SKM-1 treated with dmso at 0.1 percent for 144 hours (cell line): ENCODE measurements around the gene TMEM91.
"Not testable (repeated sequence)": the region's sequence is repeated elsewhere in the genome, so short reads cannot be mapped to it uniquely, and the experiment has no call there.

Experiments used
- DNase-seq: peaks from one replicate; lab custom pipeline; 2025; ENCODE audit not compliant: unreplicated experiment; lab: John Stamatoyannopoulos, UW

The TMEM91 gene

GRCh38 chr19:41352609-41353465 lies 23.5 kb upstream of the TMEM91 start:
- peak; percentile 68 for DNase-seq

GRCh38 chr19:41353466-41354342 lies 22.6 kb upstream of the TMEM91 start, which contains the start of gene TGFB1:
TSS of gene TGFB1 (minus strand) at chr19:41353922. CDS start at chr19:41353044, 878 bp downstream.
- DNase-seq = peak; percentile 84

GRCh38 chr19:41354343-41354953 lies 21.9 kb upstream of the TMEM91 start:
- DNase-seq = no peak

GRCh38 chr19:41355035-41355434 lies 21.3 kb upstream of the TMEM91 start:
- DNase-seq = no peak

GRCh38 chr19:41355802-41356201 lies 20.5 kb upstream of the TMEM91 start:
- no peak for DNase-seq

GRCh38 chr19:41356984-41357739 lies 19.2 kb upstream of the TMEM91 start:
- DNase-seq = no peak

GRCh38 chr19:41357746-41358145 lies 18.6 kb upstream of the TMEM91 start:
- DNase-seq = no peak

GRCh38 chr19:41359741-41360140 lies 16.6 kb upstream of the TMEM91 start:
- no peak for DNase-seq

GRCh38 chr19:41362143-41362847 lies 14.0 kb upstream of the TMEM91 start:
- DNase-seq = no peak

- no peak for DNase-seq
These were observed 13.0 kb upstream of the TMEM91 start for GRCh38 chr19:41363371-41363752.

GRCh38 chr19:41363753-41364523 lies 12.4 kb upstream of the TMEM91 start, which contains the start of gene B9D2:
TSS of gene B9D2 (minus strand) at chr19:41364149. CDS start at chr19:41363519, 630 bp downstream.
- peak; percentile 96 for DNase-seq

- DNase-seq = peak; percentile 83
These were observed 11.6 kb upstream of the TMEM91 start for GRCh38 chr19:41364524-41365391.

- DNase-seq = no peak
These were observed 10.2 kb upstream of the TMEM91 start for GRCh38 chr19:41366089-41366488.

GRCh38 chr19:41367848-41368301 lies 8.5 kb upstream of the TMEM91 start:
- DNase-seq = peak; percentile 68

- no peak for DNase-seq
These were observed 6.6 kb upstream of the TMEM91 start for GRCh38 chr19:41369769-41370168.

- not testable (repeated sequence) for DNase-seq
These were observed 5.2 kb upstream of the TMEM91 start for GRCh38 chr19:41371119-41371518.

- no peak for DNase-seq
These were observed 4.8 kb upstream of the TMEM91 start for GRCh38 chr19:41371541-41371940.

- no peak for DNase-seq
These were observed 3.8 kb upstream of the TMEM91 start for GRCh38 chr19:41372501-41372900.
